Activated CD8-positive, alpha-beta memory T cell treated with anti-CD3 and anti-CD28 coated beads for 24 hours (primary cell): ENCODE results near the gene TBC1D10B.

Experiments
- DNase-seq: peaks from one replicate; pipeline ENCODE4 v3.0.0-alpha.2; 2020

TBC1D10B gene, protein sequence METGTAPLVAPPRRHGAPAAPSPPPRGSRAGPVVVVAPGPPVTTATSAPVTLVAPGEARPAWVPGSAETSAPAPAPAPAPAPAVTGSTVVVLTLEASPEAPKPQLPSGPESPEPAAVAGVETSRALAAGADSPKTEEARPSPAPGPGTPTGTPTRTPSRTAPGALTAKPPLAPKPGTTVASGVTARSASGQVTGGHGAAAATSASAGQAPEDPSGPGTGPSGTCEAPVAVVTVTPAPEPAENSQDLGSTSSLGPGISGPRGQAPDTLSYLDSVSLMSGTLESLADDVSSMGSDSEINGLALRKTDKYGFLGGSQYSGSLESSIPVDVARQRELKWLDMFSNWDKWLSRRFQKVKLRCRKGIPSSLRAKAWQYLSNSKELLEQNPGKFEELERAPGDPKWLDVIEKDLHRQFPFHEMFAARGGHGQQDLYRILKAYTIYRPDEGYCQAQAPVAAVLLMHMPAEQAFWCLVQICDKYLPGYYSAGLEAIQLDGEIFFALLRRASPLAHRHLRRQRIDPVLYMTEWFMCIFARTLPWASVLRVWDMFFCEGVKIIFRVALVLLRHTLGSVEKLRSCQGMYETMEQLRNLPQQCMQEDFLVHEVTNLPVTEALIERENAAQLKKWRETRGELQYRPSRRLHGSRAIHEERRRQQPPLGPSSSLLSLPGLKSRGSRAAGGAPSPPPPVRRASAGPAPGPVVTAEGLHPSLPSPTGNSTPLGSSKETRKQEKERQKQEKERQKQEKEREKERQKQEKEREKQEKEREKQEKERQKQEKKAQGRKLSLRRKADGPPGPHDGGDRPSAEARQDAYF

DNA sequence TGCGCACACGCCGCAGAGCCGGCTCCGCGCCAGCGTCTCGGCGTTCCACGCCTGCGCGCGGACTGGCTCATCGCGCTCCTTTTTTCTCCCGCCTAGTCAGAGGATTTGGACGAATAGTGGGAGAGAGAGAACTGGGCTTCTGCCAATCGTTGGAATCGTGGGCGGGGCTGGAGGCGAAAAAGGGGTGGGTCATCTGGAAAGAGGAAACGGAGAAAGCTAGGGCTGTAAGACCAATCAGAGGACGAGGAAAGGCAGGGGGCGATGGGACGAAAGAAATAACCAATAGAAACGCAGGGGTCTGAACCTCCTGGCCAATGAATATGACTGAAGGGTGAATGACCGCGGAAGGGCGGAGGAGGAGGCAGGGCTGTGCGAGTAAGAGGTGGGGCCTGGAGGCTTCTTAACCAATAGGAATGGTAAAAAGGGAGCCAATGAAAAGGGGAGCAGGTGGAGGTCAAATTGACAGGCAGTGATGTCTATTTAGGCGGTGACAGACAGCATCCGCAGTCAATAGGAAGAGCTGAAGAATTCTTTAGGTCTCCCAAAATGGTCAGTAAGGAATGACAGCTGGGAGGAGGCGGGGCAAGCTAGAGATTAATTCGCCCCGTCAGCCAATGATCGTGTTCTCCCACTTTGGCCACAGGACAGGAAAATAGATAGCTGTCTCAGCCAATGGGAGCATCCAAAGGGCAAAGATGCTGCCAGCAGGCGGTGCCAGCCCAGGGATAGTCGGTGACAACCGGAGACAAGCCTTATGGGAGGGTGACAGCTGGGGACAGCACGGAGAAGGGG, at the start of gene TBC1D10B:
Gene TBC1D10B (minus strand): TSS at position 39 of the 792 bp plus-strand sequence. CDS start 311 bp downstream, outside the sequence.
- peak; percentile 96 for DNase-seq

DNA sequence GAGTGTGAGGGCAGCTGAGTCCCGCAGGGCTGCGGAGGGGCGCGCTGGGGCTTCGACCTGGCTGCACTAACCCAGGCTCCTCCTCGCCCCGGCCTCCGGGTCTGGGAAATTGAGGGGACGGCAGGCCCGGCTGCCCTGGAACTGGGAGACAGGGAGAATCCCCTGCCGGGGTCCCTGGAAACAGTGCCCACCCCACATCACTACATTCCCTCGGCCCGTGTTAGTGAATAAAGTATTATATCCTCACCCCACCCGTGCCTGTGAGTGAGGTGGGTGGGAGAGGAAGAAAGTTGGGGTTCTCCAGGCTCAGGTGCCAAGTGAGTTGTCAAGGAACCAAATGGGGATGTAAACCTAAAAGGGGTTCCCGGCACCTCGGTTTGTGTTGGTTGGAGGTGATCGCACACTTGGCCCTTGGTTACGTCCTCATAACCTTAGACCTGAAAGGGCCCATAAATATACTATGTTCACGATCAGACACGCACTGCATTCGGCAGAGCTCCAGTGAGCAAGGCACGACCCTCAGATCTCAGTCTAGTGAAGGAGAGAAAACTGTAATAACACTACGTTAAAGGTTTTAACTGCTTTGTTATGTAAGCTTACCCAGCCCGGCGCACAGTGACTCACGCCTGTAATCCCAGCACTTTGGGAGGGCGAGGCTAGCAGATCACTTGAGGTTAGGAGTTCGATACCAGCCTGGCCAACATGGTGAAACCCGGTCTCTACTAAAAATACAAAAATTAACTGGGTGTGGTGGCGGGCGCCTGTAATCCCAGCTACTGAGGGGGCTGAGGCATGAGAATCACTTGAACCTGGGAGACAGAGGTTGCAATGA, 48.3 kb upstream of the TBC1D10B start:
- no peak for DNase-seq

DNA sequence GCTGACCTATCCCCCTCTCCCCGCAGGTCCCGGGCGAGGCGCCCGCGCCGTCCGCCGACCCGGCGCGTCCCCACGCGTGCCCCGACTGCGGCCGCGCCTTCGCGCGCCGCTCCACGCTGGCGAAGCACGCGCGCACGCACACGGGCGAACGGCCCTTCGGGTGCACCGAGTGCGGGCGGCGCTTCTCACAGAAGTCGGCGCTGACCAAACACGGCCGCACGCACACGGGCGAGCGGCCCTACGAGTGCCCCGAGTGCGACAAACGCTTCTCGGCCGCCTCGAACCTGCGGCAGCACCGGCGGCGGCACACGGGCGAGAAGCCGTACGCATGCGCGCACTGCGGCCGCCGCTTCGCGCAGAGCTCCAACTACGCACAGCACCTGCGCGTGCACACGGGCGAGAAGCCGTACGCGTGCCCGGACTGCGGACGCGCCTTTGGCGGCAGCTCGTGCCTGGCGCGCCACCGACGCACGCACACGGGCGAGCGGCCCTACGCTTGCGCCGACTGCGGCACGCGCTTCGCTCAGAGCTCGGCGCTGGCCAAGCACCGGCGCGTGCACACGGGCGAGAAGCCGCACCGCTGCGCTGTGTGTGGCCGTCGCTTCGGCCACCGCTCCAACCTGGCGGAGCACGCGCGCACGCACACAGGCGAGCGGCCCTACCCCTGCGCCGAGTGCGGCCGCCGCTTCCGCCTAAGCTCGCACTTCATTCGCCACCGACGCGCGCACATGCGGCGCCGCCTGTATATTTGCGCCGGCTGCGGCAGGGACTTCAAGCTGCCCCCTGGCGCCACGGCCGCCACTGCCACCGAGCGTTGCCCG, 47.4 kb upstream of the TBC1D10B start:
- DNase-seq: peak; percentile 92

DNA sequence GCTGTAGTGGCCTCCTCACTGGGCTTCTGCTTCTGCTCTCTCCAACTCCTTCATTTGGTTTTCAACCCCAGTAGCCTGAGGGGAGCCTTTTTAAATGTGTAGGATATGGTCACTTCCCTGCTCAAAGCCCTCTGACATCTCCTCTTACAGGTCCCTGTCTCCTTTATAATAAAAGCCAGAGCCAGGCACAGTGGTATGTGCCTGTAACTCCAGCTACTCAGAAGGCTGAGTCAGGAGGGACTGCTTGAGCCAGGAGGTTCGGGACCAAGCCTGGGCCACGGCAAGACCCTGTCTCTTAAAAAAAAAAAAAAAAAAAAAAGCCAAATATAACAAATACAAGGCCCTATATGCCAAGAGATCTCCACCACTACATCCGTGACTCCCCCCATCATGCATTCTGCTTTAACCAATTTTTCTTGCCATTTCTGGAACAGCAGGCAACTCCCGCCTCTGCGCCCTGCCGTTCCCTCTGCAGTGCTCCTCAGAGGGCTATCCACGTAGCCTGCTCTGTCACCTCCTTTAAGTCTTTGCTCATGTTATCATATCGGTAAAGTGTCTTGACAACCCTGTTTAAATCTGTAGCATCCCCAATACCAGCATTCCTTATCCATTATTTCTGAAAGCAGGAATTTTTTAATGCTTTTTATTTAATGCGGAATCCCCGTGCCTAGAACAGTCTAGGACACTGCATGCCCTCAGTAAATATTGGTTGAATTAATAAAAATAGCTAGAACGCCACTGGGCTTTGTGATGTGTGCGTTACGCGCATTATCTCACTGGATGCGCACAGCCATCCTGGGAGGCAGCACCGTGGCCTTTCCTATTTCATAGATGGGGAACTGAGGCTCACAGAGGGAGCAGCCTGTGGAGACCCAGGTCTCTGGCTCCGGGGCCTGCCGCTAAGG, 46.6 kb upstream of the TBC1D10B start:
- DNase-seq: no peak

DNA sequence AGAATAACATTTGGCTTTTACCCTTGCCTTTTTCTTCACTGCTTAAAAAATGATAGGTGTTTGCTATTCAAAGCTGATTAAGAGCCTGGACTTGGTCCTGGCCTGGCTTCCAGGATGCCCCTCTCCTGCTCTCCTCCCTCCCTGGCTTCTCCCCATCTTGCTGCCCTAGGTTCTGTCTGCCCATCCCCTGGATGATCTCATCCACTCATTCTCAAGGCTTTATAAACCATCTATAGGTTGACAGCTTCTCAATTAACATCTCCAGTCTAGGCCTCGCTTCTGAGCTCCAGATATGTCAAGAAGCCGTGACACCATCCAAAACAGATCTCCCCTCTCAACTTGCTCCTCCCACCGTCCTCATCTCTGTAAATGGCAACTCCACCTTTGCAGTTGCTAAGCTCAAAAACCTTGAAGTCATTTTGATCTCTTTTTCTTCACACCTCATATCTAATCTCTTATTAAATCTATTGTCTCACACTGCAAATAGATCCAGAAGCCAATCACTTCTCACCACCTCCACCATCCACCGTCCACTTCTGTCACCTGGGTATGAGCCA, 45.8 kb upstream of the TBC1D10B start:
- no peak for DNase-seq

DNA sequence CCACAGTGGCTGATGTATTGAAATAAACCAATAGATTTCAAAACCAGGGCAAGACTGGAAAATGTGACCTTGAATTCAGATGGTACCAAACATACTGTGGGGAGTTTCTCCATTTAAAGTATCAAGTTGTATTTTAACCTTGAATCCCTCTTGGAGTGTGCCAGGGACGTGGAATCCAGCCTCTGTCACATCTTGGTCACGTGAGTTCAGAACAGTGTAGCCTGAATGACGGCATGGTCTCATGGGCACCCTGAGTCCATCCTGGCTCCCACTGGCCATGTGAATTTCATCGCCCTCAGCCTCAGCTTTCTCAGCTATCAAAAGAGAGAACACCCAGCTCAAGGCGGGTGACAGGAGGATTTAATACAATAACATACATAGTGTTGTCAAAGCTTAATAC, 43.9 kb upstream of the TBC1D10B start:
- DNase-seq: no peak

DNA sequence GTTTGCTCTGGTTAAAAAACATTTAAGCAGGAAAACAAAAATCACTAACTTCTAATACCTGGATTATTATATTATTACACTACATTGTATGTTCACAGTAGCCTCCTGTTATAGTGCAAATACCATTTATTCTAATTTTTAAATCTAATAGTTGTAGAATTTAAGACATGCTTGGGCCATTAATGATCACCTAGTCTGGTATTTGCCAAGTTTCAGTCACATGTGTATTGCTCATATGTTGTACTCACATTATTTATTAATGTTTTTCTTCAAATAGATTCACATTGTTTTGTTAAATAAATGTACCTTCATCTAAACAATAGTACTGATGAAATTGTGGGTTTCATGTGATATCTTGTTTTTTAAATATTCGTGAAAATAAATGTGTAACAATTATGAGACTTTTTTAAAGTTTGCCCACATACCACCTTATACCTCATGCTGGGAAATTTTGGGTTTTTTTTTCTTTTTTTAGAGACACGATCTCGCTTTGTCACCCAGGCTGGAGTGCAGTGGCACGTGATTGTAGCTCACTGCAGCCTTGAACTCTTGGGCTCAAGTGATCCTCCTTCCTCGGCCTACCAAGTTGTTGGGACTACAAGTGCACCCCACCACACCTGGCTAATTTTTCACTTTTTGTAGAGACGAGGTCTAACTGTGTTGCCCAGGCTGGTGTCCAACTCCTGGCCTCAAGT, 43.0 kb upstream of the TBC1D10B start:
- no peak for DNase-seq

DNA sequence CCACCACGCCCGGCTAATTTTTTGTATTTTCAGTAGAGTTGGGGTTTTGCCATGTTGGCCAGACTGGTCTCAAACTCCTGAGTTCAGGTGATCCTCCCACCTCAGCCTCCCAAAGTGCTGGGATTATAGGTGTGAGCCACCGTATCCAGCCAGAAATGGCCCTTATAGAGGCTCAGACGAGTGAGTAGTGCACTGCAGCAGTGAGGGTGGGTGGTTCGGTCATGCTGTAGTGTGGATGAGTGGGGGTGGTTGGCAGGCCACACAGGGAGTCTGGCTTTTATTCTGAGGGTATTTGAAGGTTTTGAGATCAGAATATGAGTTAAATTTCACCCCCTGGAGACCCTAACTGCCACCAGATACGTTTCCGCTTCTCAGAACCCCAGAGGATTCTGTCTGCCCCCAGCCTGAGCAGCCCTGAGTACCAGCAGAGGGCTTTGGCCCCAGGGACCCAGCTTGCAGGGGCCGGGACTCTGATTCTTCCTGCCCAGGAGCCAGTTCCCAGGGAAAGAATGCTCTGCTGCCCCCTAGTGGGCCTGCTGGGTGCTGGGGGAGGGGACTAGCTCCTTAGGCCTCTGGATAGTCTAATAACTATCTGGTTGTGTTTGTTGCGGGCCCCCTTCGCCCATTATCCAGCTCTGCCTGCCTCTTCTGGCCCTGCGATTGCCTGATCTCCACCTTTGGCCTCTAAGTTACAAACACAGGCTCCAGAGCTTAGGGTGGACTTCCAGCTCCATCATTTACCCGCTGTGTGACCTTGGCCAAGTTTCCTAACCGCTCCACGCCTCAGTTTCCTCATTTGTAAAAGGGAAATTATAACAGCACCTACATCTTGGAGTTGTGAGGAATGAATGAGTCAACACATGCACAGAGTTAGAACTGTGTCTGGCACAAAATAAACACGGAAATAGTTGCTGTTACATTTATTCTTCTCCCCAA, 39.1 kb upstream of the TBC1D10B start:
- peak; percentile 98 for DNase-seq

DNA sequence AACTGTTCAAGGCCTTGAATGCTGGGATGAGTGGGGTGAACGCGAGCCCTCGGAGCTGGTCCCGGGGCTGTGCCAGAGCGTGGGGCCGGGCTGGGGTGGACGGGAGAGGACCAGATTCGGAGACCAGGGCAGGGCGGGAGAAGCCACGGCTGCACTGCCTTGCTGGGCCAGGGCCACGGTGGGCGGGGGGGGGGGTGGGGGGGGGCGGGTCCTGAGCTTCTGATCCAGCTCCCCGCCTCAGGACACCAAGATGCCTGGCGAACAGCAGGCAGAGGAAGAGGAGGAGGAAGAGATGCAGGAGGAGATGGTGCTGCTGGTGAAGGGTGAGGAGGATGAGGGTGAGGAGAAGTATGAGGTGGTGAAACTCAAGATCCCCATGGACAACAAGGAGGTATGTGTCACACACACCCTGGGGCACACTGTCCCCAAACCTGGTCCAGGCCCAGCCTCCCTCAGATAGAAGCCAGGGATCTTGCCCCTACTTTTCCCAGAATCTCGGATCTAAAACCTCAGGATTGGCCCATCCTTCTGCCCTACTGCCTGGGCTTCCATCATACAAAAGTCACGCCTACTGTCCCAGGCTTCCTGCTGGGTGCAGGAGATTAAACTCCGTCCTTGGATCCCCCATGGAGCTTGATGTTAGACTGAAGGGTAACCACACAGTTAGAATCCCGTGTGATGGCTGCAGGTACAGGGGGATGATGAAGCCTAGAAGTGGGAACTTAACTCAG, 37.7 kb upstream of the TBC1D10B start:
- DNase-seq: no peak

DNA sequence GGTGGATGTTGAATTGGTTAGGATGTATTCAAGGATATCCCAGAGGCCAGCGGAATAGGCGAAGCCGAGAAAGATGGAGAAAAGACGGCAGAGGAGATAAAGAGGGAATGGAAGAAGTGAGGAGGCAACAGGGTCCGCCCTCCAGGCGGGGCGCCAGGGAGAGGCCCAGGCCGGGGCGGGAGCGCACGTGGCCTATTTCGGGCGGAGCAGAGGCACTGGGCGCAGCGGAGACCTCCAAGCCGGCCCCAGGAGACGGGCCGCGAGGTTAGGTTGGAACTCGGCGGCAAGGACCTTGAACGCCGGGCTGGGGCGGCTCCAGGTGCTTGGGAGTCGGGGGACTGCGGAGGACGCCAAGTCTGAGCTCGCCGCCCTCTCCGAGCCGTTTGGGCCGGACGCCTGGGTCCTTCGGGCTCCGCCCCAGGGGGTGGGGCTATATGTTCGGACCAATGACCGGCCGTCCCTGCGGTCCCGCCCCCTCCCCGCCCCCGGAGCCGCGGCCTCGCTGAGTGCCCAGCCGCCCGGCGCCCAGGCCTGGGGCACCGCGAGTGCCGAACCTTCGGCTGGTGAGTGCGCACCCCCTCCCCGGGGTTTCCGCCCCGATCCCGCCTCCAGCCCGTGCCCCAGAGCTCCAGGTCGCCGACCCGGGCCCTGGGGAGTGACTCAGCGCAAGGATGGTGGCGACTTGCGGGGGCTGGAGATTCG, 37.0 kb upstream of the TBC1D10B start, which contains the start of gene ZNF771:
Gene ZNF771 (plus strand): TSS at position 505 of the 702 bp plus-strand sequence. CDS start 448 bp downstream, outside the sequence.
- DNase-seq: peak; percentile 98

DNA sequence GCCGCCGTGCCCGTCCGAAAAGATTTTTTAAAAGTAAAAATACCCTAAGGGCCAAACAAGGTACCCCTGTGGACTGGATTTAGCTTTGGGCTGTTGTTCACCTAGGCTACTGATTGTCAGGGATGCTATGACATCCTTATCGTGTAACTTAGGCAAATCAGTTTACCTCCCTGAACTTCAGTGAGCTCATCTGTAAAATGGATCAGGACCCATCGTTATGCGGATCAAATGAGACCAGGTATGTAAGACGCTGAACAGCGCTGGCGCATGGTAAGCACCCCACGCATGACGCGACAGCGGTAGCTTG, 36.5 kb upstream of the TBC1D10B start:
- no peak for DNase-seq

DNA sequence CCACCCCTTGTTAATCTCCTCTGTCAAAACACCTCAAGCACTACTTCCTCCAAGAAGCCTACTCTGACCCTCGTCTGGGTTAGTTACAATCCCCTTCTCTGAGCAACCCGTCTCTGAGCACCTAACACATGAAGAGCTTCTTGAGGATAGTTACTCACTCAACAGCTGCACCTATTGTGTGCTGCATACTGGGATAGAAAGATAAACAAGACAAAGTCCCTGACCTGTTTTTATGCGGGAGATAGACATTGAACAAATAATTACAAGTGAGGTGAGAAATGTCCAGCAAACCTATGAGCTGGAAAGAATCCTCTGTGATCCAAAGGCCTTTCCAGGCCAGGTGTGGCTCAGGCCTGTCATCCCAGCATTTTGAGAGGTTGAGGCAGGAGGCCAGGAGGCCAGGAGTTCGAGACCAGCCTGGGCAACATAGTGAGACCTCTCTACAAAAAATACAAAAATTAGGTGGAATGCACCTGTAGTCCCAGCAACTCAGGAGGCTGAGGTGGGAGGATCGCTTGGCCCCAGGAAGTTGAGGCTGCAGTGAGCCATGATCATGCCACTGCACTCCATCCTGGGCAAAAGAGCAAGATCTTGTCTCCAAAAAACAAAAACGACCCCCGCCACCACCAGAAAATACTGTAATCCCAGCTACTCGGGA, 31.6 kb upstream of the TBC1D10B start:
- DNase-seq: no peak

DNA sequence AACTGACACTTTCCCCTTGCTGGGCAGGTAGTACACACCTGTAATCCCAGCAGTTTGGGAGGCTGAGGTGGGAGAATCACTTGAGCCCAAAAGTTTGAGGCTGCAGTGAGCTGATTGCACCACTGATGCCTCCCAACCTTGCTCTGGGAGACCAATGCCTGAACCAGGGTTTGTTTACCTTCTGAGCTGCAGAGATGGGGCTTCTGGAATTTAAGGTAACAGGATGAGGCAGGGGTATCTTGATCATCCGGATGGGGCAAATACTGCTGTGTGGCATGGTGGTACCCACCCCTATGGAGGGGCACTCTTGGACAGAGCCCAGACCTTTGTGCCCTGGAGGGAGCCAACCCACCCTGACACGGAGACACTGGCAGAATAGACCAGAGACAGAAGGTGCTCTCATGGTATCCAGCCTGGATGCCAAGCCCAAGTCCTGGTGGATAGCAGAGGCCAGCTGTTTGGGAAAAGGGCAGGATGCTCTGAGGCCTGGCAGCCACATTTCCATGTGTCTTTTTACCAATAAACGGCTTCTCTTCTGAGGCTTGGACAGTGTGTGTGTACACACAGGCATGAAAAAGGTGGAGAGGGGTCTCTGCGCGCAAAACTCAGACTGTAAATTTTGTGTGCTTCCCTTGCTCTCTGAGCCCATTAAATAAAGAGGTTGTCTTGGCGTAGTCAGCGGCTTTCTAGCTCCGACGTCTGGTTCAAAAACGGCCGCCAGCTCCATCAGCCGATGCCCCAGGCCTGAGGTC, 29.3 kb upstream of the TBC1D10B start:
- no peak for DNase-seq

DNA sequence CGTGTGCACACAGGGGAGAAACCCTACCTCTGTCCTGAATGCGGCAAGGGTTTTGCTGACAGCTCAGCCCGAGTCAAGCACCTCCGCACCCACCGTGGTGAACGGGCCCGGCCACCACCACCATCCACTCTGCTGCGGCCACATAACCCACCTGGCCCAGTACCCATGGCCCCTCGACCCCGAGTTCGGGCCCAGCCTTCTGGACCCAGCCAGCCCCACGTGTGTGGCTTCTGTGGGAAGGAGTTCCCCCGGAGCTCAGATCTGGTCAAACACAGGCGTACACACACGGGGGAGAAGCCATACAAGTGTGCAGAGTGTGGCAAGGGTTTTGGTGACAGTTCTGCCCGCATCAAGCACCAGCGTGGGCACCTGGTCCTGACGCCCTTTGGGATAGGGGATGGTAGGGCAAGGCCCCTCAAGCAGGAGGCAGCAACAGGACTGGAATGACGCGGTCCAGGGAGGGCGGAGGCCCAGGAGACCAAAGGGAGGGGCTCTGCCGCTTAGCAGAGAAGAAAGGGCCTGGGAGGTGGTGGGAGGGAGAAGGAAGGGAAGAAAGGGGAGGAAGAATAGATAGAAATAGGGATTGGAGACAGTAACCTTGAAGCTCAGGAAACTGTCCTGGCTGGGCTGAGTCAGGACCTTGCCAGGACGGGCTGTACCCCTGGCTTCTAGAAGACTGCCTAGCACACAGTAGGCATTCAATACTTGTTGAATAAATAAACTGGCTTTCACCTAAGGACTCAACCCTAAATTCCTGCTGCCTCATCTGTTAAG, 28.6 kb upstream of the TBC1D10B start:
- DNase-seq: no peak
